HepG2 (cell line): Measurements from ENCODE around the gene UPF3B. TPM values are rescaled to one million over a fixed set of nuclear protein-coding genes. Genes with fewer than 3 reads are reported as not detected.

ENCODE experiments used
- AGO2 ChIP-seq: fragments of 200-400 bp; formaldehyde crosslinking; optimal IDR thresholded peaks from 2 replicates; pipeline ENCODE3; 2017; ENCODE audit warnings: mild to moderate bottlenecking, low read depth, low read length, moderate library complexity
- CSRNP1 ChIP-seq: sonication (generic); formaldehyde crosslinking; IDR thresholded peaks from 2 replicates; pipeline ENCODE4 v1.8.1; 2023; ENCODE audit warnings: mild to moderate bottlenecking, missing genetic modification reagents
- KAT8 ChIP-seq: IDR thresholded peaks from 2 replicates; pipeline ENCODE4 v1.6.1; 2016; ENCODE audit warnings: missing genetic modification reagents, missing compliant biosample characterization
- MNT ChIP-seq: fragments of 450-650 bp; IDR thresholded peaks from 2 replicates; pipeline ENCODE4 v1.6.1; 2016
- MYPOP ChIP-seq: sonication (generic); formaldehyde crosslinking; IDR thresholded peaks from 2 replicates; pipeline ENCODE4 v1.8.1; 2023; ENCODE audit warnings: mild to moderate bottlenecking, moderate library complexity, missing genetic modification reagents
- PAXIP1 ChIP-seq: sonication (generic); formaldehyde crosslinking; conservative IDR thresholded peaks from 2 replicates; pipeline ENCODE4 v1.4.0; 2020; ENCODE audit warnings: mild to moderate bottlenecking, missing genetic modification reagents, moderate library complexity
- SIX4 ChIP-seq: sonication (generic); formaldehyde crosslinking; IDR thresholded peaks from 2 replicates; pipeline ENCODE4 v1.4.0; 2020; ENCODE audit warnings: missing genetic modification reagents
- SUZ12 ChIP-seq: fragments of 150-350 bp; IDR thresholded peaks from 2 replicates; pipeline ENCODE4 v1.6.1; 2014; ENCODE audit warnings: low read depth, low read length
- WIZ ChIP-seq: sonication (generic); formaldehyde crosslinking; IDR thresholded peaks from 2 replicates; pipeline ENCODE4 v1.5.1; 2020; ENCODE audit warnings: mild to moderate bottlenecking, missing genetic modification reagents
- ZNF225 ChIP-seq: sonication (generic); formaldehyde crosslinking; IDR thresholded peaks from 2 replicates; pipeline ENCODE4 v1.4.0; 2020; ENCODE audit warnings: mild to moderate bottlenecking, missing genetic modification reagents
- ZNF343 ChIP-seq: sonication (generic); formaldehyde crosslinking; IDR thresholded peaks from 2 replicates; pipeline ENCODE4 v1.4.0; 2020; ENCODE audit warnings: mild to moderate bottlenecking, missing genetic modification reagents
- ZNF672 ChIP-seq: sonication (generic); formaldehyde crosslinking; IDR thresholded peaks from 2 replicates; pipeline ENCODE4 v1.8.1; 2022; ENCODE audit warnings: missing genetic modification reagents
- ZNF703 ChIP-seq: sonication (generic); formaldehyde crosslinking; IDR thresholded peaks from 2 replicates; pipeline ENCODE4 v1.5.1; 2020; ENCODE audit warnings: missing genetic modification reagents, mild to moderate bottlenecking, moderate library complexity, borderline replicate concordance
- ZNF746 ChIP-seq: sonication (generic); formaldehyde crosslinking; IDR thresholded peaks from 2 replicates; pipeline ENCODE4 v1.8.0; 2022; ENCODE audit warnings: mild to moderate bottlenecking, missing genetic modification reagents
- ZSCAN22 ChIP-seq: sonication (generic); formaldehyde crosslinking; IDR thresholded peaks from 2 replicates; pipeline ENCODE4 v1.4.0; 2020; ENCODE audit warnings: mild to moderate bottlenecking, missing genetic modification reagents
- polyA plus RNA-seq, 8 experiments: library from polyadenylated mRNA; depleted of rRNA in 3 of 8; stranded (reverse) in 7 of 8; unstranded in 1 of 8; fragments of >200 nt; fragmentation: Illumina TruSeq in 4 of 8; extraction: Trizol in 4 of 8; gene quantifications; 2 replicates each; pipeline versions ENCODE4 v1.2.1 to v1.2.3, GENCODE V29; 2011 to 2016; ENCODE audit warnings: low read depth in 4 of 8, missing spikeins in 1 of 8, mixed read lengths in 1 of 8; ENCODE audit not compliant: insufficient read depth in 1 of 8
- total RNA-seq, 5 experiments: library from RNA; depleted of rRNA; stranded (reverse); fragments of >200 nt; fragmentation: Illumina TruSeq; extraction: Trizol; gene quantifications; 2 replicates each; pipeline ENCODE4 v1.2.3, GENCODE V29; 2016; ENCODE audit warnings: low read depth in 1 of 5
- TF ChIP-seq, protein P1 (sequence below): sonication (generic); formaldehyde crosslinking; IDR thresholded peaks from 2 replicates; pipeline ENCODE4 v1.5.1; 2020; ENCODE audit warnings: missing genetic modification reagents, mild to moderate bottlenecking, borderline replicate concordance
- TF ChIP-seq, protein P2 (sequence below): sonication (generic); formaldehyde crosslinking; IDR thresholded peaks from 2 replicates; pipeline ENCODE4 v1.4.0; 2020; ENCODE audit warnings: missing genetic modification reagents

Gene UPF3B
- total and polyA plus RNA-seq, 2 of the 13 experiments (the other 11 are each of a cell fraction or from before 2014, with no cell fraction given) = 5.2 to 7.2 TPM

GRCh38 chrX:119871599-119872395, 19.0 kb upstream of the UPF3B start, which contains the start of the genes NDUFA1 and RNF113A (continued):
- TF ChIP-seq, protein P1, sequence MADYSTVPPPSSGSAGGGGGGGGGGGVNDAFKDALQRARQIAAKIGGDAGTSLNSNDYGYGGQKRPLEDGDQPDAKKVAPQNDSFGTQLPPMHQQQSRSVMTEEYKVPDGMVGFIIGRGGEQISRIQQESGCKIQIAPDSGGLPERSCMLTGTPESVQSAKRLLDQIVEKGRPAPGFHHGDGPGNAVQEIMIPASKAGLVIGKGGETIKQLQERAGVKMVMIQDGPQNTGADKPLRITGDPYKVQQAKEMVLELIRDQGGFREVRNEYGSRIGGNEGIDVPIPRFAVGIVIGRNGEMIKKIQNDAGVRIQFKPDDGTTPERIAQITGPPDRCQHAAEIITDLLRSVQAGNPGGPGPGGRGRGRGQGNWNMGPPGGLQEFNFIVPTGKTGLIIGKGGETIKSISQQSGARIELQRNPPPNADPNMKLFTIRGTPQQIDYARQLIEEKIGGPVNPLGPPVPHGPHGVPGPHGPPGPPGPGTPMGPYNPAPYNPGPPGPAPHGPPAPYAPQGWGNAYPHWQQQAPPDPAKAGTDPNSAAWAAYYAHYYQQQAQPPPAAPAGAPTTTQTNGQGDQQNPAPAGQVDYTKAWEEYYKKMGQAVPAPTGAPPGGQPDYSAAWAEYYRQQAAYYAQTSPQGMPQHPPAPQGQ = no peak
- no peak for TF ChIP-seq WIZ (CRISPR knock-in tag)
- no peak for TF ChIP-seq MYPOP (CRISPR knock-in tag)
- TF ChIP-seq, protein P2, sequence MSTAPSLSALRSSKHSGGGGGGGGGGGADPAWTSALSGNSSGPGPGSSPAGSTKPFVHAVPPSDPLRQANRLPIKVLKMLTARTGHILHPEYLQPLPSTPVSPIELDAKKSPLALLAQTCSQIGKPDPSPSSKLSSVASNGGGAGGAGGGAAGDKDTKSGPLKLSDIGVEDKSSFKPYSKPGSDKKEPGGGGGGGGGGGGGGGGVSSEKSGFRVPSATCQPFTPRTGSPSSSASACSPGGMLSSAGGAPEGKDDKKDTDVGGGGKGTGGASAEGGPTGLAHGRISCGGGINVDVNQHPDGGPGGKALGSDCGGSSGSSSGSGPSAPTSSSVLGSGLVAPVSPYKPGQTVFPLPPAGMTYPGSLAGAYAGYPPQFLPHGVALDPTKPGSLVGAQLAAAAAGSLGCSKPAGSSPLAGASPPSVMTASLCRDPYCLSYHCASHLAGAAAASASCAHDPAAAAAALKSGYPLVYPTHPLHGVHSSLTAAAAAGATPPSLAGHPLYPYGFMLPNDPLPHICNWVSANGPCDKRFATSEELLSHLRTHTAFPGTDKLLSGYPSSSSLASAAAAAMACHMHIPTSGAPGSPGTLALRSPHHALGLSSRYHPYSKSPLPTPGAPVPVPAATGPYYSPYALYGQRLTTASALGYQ (CRISPR knock-in tag) = 0 out of 2 replicates have a peak, but pooled peaks have one; percentile 42
- peak; percentile 87 for TF ChIP-seq KAT8 (CRISPR knock-in tag)
- no peak for TF ChIP-seq ZNF225 (CRISPR knock-in tag)
- no peak for TF ChIP-seq MNT
- no peak for TF ChIP-seq SIX4 (CRISPR knock-in tag)
- TF ChIP-seq AGO2 = peak; percentile 47
- no peak for TF ChIP-seq ZNF746 (CRISPR knock-in tag)
- TF ChIP-seq PAXIP1 = no peak
- TF ChIP-seq ZSCAN22 (CRISPR knock-in tag) = no peak
- TF ChIP-seq SUZ12 = 0 out of 2 replicates have a peak, but pooled peaks have one; percentile 27
- TF ChIP-seq CSRNP1 (CRISPR knock-in tag) = no peak
- no peak for TF ChIP-seq ZNF672 (CRISPR knock-in tag)
- TF ChIP-seq ZNF703 (CRISPR knock-in tag) = no peak
- TF ChIP-seq ZNF343 = no peak
